GM04503 (cell line): ENCODE results near the gene GNA14.
A peak's percentile ranks its signal among the peaks of the same experiment; 100 is the strongest.
"Not testable (repeated sequence)": the region's sequence is repeated elsewhere in the genome, so short reads cannot be mapped to it uniquely, and the experiment has no call there.

Source experiments
- DNase-seq: peaks from one replicate; pipeline ENCODE4 v3.0.0-alpha.2; 2012; ENCODE audit warnings: low read depth

GNA14 gene

GRCh38 chr9:77534376-77535057, 113.6 kb downstream of the GNA14 start:
- no peak for DNase-seq

- DNase-seq, result no peak
Observed at GRCh38 chr9:77533671-77534070, 114.5 kb downstream of the GNA14 start.

GRCh38 chr9:77532607-77533006, 115.5 kb downstream of the GNA14 start:
- no peak for DNase-seq

- no peak for DNase-seq
Observed at GRCh38 chr9:77531400-77531799, 116.7 kb downstream of the GNA14 start.

GRCh38 chr9:77523891-77524290, 124.2 kb downstream of the GNA14 start:
- no peak for DNase-seq

- DNase-seq, result no peak
Observed at GRCh38 chr9:77521091-77521490, 127.0 kb downstream of the GNA14 start.

GRCh38 chr9:77518688-77519087, 129.4 kb downstream of the GNA14 start:
- DNase-seq, result no peak

GRCh38 chr9:77516781-77517180, 131.3 kb downstream of the GNA14 start:
- no peak for DNase-seq

- DNase-seq, result peak; percentile 85
Observed at GRCh38 chr9:77514886-77515711, 133.0 kb downstream of the GNA14 start.

- DNase-seq, result no peak
Observed at GRCh38 chr9:77513457-77513856, 134.7 kb downstream of the GNA14 start.

GRCh38 chr9:77512876-77513275, 135.2 kb downstream of the GNA14 start:
- DNase-seq, result no peak

- no peak for DNase-seq
Observed at GRCh38 chr9:77511525-77511924, 136.6 kb downstream of the GNA14 start.

- DNase-seq, result no peak
Observed at GRCh38 chr9:77510666-77511065, 137.5 kb downstream of the GNA14 start.

- no peak for DNase-seq
Observed at GRCh38 chr9:77508396-77508795, 139.7 kb downstream of the GNA14 start.

GRCh38 chr9:77507212-77507961, 140.7 kb downstream of the GNA14 start:
- no peak for DNase-seq

GRCh38 chr9:77505232-77505631, 142.9 kb downstream of the GNA14 start:
- DNase-seq, result no peak

GRCh38 chr9:77502568-77502967, 145.6 kb downstream of the GNA14 start:
- DNase-seq, result no peak

- no peak for DNase-seq
Observed at GRCh38 chr9:77498891-77499290, 149.2 kb downstream of the GNA14 start.

- no peak for DNase-seq
Observed at GRCh38 chr9:77497322-77498198, 150.6 kb downstream of the GNA14 start.

- DNase-seq, result peak; percentile 86
Observed at GRCh38 chr9:77495834-77496671, 152.1 kb downstream of the GNA14 start.

GRCh38 chr9:77490279-77490678, 157.8 kb downstream of the GNA14 start:
- DNase-seq, result not testable (repeated sequence)
